GM12892 (cell line): ENCODE results near the gene CFAP46.

Experiments
- DNase-seq: peaks from one replicate; pipeline ENCODE4 v3.0.0; 2011; ENCODE audit not compliant: insufficient read length
- FAIRE-seq: peaks from 2 replicates; lab custom pipeline; 2011; peaks lifted over from hg19 to GRCh38; lab: Jason Lieb, UNC
- POLR2A ChIP-seq: IDR thresholded peaks from 2 replicates; pipeline ENCODE4 v1.6.1; 2011; ENCODE audit warnings: low read depth, low read length, control low read depth
- POLR2AphosphoS5 ChIP-seq: IDR thresholded peaks from 2 replicates; pipeline ENCODE4 v1.6.1; 2011; ENCODE audit warnings: low read depth, low read length, control low read depth
- TAF1 ChIP-seq: IDR thresholded peaks from 2 replicates; pipeline ENCODE4 v1.6.1; 2011; ENCODE audit warnings: low read depth, mild to moderate bottlenecking, control low read depth, low read length, borderline replicate concordance

The CFAP46 gene

DNA sequence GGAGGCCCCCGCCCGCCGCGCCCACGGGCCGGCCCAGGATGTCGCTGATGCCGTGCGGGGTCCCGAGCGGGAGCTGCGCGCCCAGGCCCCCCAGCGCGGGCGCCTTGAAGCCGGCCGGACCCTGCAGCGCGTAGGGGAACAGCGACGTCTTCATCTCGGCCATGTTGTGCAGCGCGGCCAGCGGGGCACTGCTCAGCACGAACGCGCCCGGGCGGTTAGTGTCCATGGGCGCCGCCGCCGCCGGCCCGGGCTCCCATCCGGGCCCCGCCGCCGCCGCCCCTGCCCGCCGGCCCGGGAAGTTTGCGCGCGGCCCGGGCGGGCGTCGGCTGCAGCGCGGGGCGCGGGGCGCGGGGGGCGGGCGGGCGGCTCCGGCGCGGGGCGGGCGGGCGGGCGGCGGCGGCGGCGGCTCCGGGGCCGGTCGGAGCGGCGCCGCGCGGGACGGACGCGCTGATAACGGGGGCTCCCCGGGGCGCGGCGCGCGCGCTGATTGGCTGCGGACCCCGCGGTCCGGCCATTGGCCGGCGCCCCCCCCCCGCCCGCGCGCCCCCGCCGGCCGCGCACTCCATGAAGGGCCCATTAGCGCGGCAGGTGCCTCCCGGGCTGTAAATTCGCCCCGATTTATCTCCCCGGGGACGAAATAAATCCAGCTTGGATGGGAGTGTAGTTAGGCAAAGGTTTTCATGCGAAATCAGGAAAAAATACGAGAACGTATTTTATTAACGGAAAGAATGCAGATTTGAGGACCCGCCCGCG is 156.5 kb downstream of the CFAP46 start, which contains the start of gene NKX6-2:
Gene NKX6-2 (minus strand): TSS at position 425 of the 753 bp plus-strand sequence. CDS start 199 bp downstream, at position 226.
- TF ChIP-seq POLR2AphosphoS5 (no peak), POLR2A (no peak), TAF1 (no peak)
- DNase-seq (no peak), FAIRE-seq (no peak)

- DNase-seq (no peak), FAIRE-seq (no peak)
- TF ChIP-seq POLR2A (no peak), TAF1 (no peak), POLR2AphosphoS5 (no peak)
Measured at GRCh38 chr10:132784866-132785722, 157.3 kb downstream of the CFAP46 start.

DNA sequence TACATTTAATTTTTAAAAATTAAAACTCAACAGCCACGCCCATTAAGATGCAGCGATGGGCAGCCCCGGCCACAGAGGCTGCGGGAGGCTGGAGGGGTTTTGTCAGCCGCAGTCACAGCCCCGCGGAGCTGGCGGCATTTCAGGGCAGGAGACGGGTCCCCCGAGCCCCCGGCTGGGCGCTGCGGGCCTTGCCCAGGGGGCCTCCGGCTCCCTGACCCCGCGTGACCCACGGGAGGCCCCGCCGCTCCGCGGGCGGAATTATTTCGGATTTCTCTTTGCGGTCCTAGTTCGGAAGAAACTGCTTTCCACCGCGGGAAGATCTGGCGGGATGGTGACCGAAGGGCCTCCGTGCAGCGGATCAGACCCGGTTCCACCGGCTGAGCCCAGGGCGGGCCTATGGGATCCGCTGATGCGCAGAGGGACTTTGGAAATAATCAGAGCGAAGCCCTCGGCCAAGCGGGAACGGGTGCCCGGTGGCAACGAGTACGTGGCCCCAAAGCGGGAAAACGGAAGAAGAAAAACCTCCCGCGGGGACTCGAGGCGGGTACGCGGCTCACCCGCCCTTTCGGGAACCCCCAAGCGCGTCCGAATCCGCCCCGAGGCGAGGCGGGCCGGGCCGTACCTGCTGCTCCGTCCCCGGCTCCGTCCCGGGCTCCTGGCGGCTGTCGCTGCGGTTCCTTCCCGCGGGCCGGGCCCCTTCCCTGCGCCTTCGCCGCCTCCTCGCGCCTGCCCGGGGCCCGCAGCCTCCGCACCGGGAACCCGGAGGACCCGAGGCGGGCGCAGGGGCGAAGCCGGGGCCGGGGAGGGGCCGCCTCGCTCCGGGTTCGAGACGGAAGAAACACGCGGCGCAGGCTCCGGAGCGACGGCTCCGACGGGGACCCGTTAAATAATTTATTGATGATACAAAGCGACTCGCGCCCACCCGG is 158.2 kb downstream of the CFAP46 start:
- TF ChIP-seq POLR2A (no peak), POLR2AphosphoS5 (no peak), TAF1 (no peak)
- FAIRE-seq (no peak), DNase-seq (no peak)

- no peak for FAIRE-seq
- no peak for TF ChIP-seq TAF1
- no peak for TF ChIP-seq POLR2A
- TF ChIP-seq POLR2AphosphoS5, result no peak
- no peak for DNase-seq
Measured at GRCh38 chr10:132783165-132783939, 159.0 kb downstream of the CFAP46 start.

GRCh38 chr10:132781556-132781955 is 160.8 kb downstream of the CFAP46 start:
- TF ChIP-seq TAF1, result no peak
- no peak for TF ChIP-seq POLR2A
- TF ChIP-seq POLR2AphosphoS5, result no peak
- DNase-seq, result no peak
- FAIRE-seq, result no peak

GRCh38 chr10:132780356-132780755 is 162.0 kb downstream of the CFAP46 start:
- no peak for TF ChIP-seq TAF1
- no peak for TF ChIP-seq POLR2AphosphoS5
- TF ChIP-seq POLR2A, result no peak
- FAIRE-seq (no peak), DNase-seq (no peak)

DNA sequence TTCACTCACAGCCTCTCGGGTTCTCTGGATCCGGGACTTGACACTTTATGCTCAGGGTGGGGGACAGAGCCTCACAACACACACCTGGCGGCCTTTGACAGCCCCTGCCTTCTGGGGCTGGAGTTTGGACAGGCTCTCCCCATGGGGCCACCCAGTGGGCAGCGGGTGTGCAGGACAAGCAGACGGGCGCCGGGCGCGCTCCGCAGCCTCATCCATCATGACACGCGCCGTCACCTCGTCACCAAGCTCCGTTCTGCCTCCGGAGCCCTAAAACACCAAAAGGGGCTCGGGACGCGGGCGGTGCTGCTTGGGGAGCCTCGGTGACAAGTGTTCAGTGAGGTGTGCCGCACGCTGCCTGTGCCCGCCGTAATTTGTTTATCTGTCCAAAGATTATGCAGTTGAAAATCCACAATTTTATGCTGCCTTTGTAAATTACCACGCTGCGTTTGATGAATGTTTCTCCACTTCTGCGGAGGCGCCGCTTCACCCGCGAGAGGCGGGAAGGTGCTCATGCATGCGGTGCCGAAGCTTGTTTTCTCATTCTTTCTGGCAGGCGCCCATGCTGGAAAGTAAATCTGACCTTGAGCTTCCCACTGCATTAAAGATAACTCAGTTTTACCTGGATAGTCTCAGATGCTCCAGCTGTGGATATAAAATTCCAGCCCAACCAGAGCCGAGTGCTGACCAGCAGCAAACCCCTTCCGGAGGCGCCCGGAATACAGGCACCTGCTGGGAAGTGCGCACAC is 162.6 kb downstream of the CFAP46 start:
- FAIRE-seq (no peak), DNase-seq (no peak)
- TF ChIP-seq TAF1, result no peak
- TF ChIP-seq POLR2AphosphoS5, result no peak

GRCh38 chr10:132777441-132777840 is 164.9 kb downstream of the CFAP46 start:
- no peak for TF ChIP-seq POLR2AphosphoS5
- no peak for TF ChIP-seq POLR2A
- no peak for TF ChIP-seq TAF1
- FAIRE-seq (no peak), DNase-seq (no peak)

DNA sequence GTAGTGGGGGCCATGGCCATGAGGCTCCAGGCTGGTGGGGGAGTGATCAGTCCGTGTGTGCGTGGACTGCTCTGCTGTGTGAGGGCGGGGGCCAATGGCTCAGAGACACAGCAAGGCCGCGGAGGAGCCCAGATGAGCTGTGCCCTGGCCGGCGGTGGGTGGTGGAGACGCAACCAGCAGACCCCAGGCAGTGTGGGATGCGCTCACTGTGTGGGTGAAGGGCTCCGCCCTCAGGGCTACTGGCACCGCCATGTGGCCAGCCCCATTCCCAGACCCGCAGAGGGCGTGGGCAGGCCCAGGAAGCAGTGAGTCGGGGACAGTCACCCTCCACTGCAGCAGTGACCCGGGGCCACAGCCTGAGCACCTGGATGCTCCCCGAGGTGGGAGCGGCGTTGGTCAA is 165.5 kb downstream of the CFAP46 start:
- TF ChIP-seq POLR2A (no peak), TAF1 (no peak), POLR2AphosphoS5 (no peak)
- no peak for DNase-seq
- FAIRE-seq, result no peak

GRCh38 chr10:132776186-132776585 is 166.2 kb downstream of the CFAP46 start:
- no peak for DNase-seq
- FAIRE-seq, result no peak

More at GRCh38 chr10:132776186-132776585, 166.2 kb downstream of the CFAP46 start:
- TF ChIP-seq TAF1, result no peak
- TF ChIP-seq POLR2AphosphoS5, result no peak
- no peak for TF ChIP-seq POLR2A
